NT2/D1 (cell line): ENCODE data around the gene SMIM35.

ENCODE experiments used
- YY1 ChIP-seq: IDR thresholded peaks from 2 replicates; pipeline ENCODE4 v1.6.1; 2011; ENCODE audit not compliant: insufficient read length, insufficient read depth
- ZNF274 ChIP-seq: IDR thresholded peaks from 2 replicates; pipeline ENCODE4 v1.6.1; 2011; ENCODE audit warnings: mild to moderate bottlenecking, low read depth, low read length

DNA sequence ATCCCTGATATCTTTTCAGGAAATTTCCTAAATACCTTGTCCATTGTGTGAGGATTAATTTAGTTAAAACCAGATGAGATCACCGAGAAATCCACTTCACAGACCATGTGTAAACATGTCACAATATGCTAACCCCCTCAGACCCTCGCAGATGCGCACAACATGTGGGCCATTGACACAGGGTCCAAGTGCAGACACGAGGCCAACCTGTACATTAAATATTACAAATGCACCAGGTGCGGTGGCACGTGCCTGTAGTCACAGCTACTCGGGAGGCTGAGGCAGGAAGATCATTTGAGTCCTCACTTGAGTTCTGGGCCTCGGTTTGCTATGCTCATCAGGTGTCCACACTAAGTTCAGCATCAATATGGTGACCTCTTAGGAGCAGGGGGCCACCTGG, 19.8 kb downstream of the SMIM35 start:
- TF ChIP-seq YY1, result no peak
- TF ChIP-seq ZNF274, result no peak
